Adrenal gland (tissue), 12 donors: ENCODE results near the gene LY6G6C. TPM values are rescaled to one million over a fixed set of nuclear protein-coding genes. Genes with fewer than 3 reads are reported as not detected.
A peak's percentile ranks its signal among the peaks of the same experiment; 100 is the strongest.

ENCODE experiments used
- DNase-seq, 7 donors: peaks; one replicate each; pipeline ENCODE4 v3.0.0-alpha.2; 2019 to 2020
- H3K27ac ChIP-seq, 5 donors: fragments of 200-600 bp; sonication (generic) in 4 of 5; 1 replicate in 3 of 5; 2 replicates in 2 of 5; pipeline versions ENCODE4 v1.5.1 to v1.8.0; 2016 to 2020; ENCODE audit warnings: mild to moderate bottlenecking in 1 of 5
- H3K27me3 ChIP-seq: fragments of 200-600 bp; 2 replicates; pipeline ENCODE4 v1.8.0; 2021
- H3K36me3 ChIP-seq, 2 donors: fragments of 200-600 bp; replicated peaks in 1 of 2; 1 replicate in 1 of 2; 2 replicates in 1 of 2; pipeline versions ENCODE4 v1.5.1 to v1.8.0; 2018 to 2022
- H3K4me1 ChIP-seq, 2 donors: fragments of 200-600 bp; replicated peaks in 1 of 2; 1 replicate in 1 of 2; 2 replicates in 1 of 2; pipeline versions ENCODE4 v1.5.1 to v1.8.0; 2018 to 2021
- H3K4me3 ChIP-seq, 4 donors: fragments of 200-600 bp; sonication (generic) in 3 of 4; one replicate each; pipeline ENCODE4 v1.5.1; 2016 to 2018
- H3K9me3 ChIP-seq, 3 donors: fragments of 200-600 bp; sonication (generic) in 1 of 3; replicated peaks in 1 of 3; 1 replicate in 2 of 3; 2 replicates in 1 of 3; pipeline versions ENCODE4 v1.5.1 to v1.8.0; 2016 to 2021
- CTCF ChIP-seq, 6 experiments: fragments of 450-650 bp in 4 of 6; fragments of 200-600 bp in 2 of 6; sonication (generic) in 1 of 6; IDR thresholded peaks; 1 replicate in 5 of 6; 2 replicates in 1 of 6; pipeline versions ENCODE4 v1.5.1 to v1.8.0; 2016 to 2021; ENCODE audit warnings: antibody characterized with exemption in 6 of 6, mild to moderate bottlenecking in 2 of 6, moderate library complexity in 1 of 6
- POLR2A ChIP-seq, 2 donors: fragments of 450-650 bp; IDR thresholded peaks; one replicate each; pipeline ENCODE4 v1.6.1; 2017; ENCODE audit warnings: antibody characterized with exemption in 2 of 2, mild to moderate bottlenecking in 2 of 2, moderate library complexity in 1 of 2
- WGBS, 4 donors: extraction: QIAGEN DNeasy Blood & Tissue Kit in 2 of 4; methylation state at CpG; one replicate each; pipeline versions ENCODE4 v1.1.5 to v1.1.7; 2013 to 2017; 5-methylcytosine and 5-hydroxymethylcytosine counted together
- intact Hi-C, 2 donors: fragments of 100-400 bp; cut with DNase I; formaldehyde crosslinking; loops; one replicate each; pipeline versions ENCODE4 v1.14.1 to v1.15.0; 2022 to 2023
- polyA plus RNA-seq, 3 donors: library from polyadenylated mRNA; stranded (reverse); fragments of 200-250 nt in 2 of 3; fragments of 350-450 nt in 1 of 3; fragmentation: Illumina TruSeq in 1 of 3; extraction: RNeasy Lipid Tissue Mini Kit (QIAGEN cat#74804) in 1 of 3; gene quantifications; one replicate each; pipeline ENCODE4 v1.2.3, GENCODE V29; 2013 to 2014
- total RNA-seq, 9 donors: library from RNA; depleted of rRNA in 4 of 9; stranded (reverse); fragments of >200 nt in 4 of 9; fragments of 120-200 nt in 1 of 9; fragmentation: NEBNext Ultra II Directional in 1 of 9; extraction: Animal tissue kit (Norgen Biotek cat#: 25700) in 1 of 9; gene quantifications; one replicate each; pipeline versions ENCODE4 v1.1.0 to v1.2.4, GENCODE V29; 2013 to 2023
- donor health status: healthy with polysubstance abuse.
- donor health status: Bipolar disorder and iron deficiency.
- donor health status: DM: yes; HTN: yes; CAD: no.
- donor health status: DM: no; HTN: no; CAD: no.
- donor health status: DM: no; HTN: no; CAD: no.
- donor health status: DM: yes; HTN: yes; CAD: no.

Gene LY6G6C
- total and polyA plus RNA-seq, 12 donors, result not detected

DNA sequence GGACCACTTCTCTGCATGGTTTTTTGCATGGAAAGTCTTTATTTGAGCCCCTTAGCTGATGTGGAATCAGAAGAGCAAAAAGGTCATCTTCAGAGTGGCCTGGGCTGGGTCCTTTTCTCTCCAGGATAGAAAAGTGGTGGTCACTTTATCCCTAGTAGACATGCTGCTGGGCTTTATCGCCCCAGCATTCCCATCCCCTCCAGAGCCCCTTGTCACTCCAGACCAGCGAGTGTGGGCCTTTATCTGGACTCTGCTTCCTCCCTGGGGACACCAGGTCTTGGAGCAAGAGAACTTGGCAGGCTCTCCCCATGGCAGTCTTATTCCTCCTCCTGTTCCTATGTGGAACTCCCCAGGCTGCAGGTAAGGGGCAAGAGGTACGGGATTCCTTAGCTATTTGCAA is 14.9 kb downstream of the LY6G6C start, which contains the start of gene LY6G6F:
Gene LY6G6F, plus strand, starts transcription at position 268 of the 400 bp plus-strand sequence. Its CDS starts 41 bp downstream, at position 309.
- H3K36me3 ChIP-seq, result no peaks in the 10 kb centered on the region
- intact Hi-C loops, result no loop called here
- no peak for DNase-seq
- H3K9me3 ChIP-seq, result no peaks in the 10 kb centered on the region
- 55 to 75% (median 68%) methylated on average over 3 of the region's 3 CpGs for WGBS, 4 donors
- TF ChIP-seq POLR2A (IDR thresholded peaks at IDR 0.05) (no peak), CTCF (IDR thresholded peaks at IDR 0.05) (no peak)
- H3K27me3 ChIP-seq, result no peaks in the 10 kb centered on the region
- H3K27ac ChIP-seq, result peak within 1 kb of the TSS in 1 of 5 donors; percentile 14
- no peak within 1 kb of the TSS for H3K4me3 ChIP-seq
- H3K4me1 ChIP-seq, result peaks cover 7 to 13% of the 10 kb centered on the region in 2 donors

GRCh38 chr6:31705931-31706330 is 15.6 kb downstream of the LY6G6C start:
- no peak for DNase-seq
- peak overlapping the region in 1 of 5 donors; percentile 14 for H3K27ac ChIP-seq
- H3K9me3 ChIP-seq, result no peaks in the 10 kb centered on the region
- H3K4me1 ChIP-seq, result peaks cover 8 to 20% of the 10 kb centered on the region in 2 donors
- no peak overlapping the region for H3K4me3 ChIP-seq
- intact Hi-C loops, result no loop called here
- TF ChIP-seq CTCF (IDR thresholded peaks at IDR 0.05), result no peak
- no peak for TF ChIP-seq POLR2A (IDR thresholded peaks at IDR 0.05)
- WGBS, 4 donors, result 42 to 63% (median 49%) methylated on average over 5 to 6 of the region's 6 CpGs
- H3K36me3 ChIP-seq, result no peaks in the 10 kb centered on the region
- H3K27me3 ChIP-seq, result no peaks in the 10 kb centered on the region

GRCh38 chr6:31702819-31703716 is 18.5 kb downstream of the LY6G6C start, which contains the start of gene ABHD16A:
Gene ABHD16A (minus strand): TSS chr6:31703324. CDS start chr6:31703281, 43 bp downstream.
- Histone ChIP-seq H3K27me3 (no peaks in the 10 kb centered on the region), H3K27ac (peak within 1 kb of the TSS; percentile 90 to 99 (median 96)), H3K4me3 (peak within 1 kb of the TSS; percentile 58 to 84 (median 80)), H3K36me3 (peaks cover 0 to 15% of the 10 kb centered on the region in 2 donors), H3K4me1 (peaks cover 8 to 25% of the 10 kb centered on the region in 2 donors), H3K9me3 (no peaks in the 10 kb centered on the region)
- 1% methylated on average over 42 to 54 of the region's 54 CpGs for WGBS, 4 donors
- DNase-seq, result peak; percentile 98 to 100 (median 99)
- TF ChIP-seq POLR2A (IDR thresholded peaks at IDR 0.05) (peak; percentile 91), CTCF (IDR thresholded peaks at IDR 0.05) (peak in 3 of 6 experiments; percentile 12 to 19 (median 18))
- intact Hi-C loops, result no loop called here

GRCh38 chr6:31702405-31702818 is 19.1 kb downstream of the LY6G6C start:
- peaks cover 0 to 22% of the 10 kb centered on the region in 2 donors for H3K36me3 ChIP-seq
- TF ChIP-seq CTCF (IDR thresholded peaks at IDR 0.05), result no peak
- WGBS, 4 donors, result 0 to 2% (median 1%) methylated on average over 10 of the region's 10 CpGs
- peak overlapping the region; percentile 90 to 99 (median 96) for H3K27ac ChIP-seq
- no peak for DNase-seq
- peak overlapping the region; percentile 58 to 84 (median 80) for H3K4me3 ChIP-seq
- intact Hi-C loops, result no loop called here
- no peaks in the 10 kb centered on the region for H3K9me3 ChIP-seq
- peaks cover 8 to 25% of the 10 kb centered on the region in 2 donors for H3K4me1 ChIP-seq
- H3K27me3 ChIP-seq, result no peaks in the 10 kb centered on the region
